ENCODE data around the gene DRAM2.

Gene DRAM2

GRCh38 chr1:111154021-111154999, 14.4 kb upstream of the DRAM2 start:
- Histone ChIP-seq H3K4me2 (ENCODE audit: low read length) (no peak overlapping the region), H3K27me3 (ENCODE audit: control insufficient read depth, insufficient read depth, low read length) (no peaks in the 10 kb centered on the region), H3K4me3 (ENCODE audit: low read depth, low read length) (no peak overlapping the region), H3K4me1 (no peaks in the 10 kb centered on the region), H3K9me3 (ENCODE audit: control insufficient read depth, low read length) (no peaks in the 10 kb centered on the region), H3K9ac (no peak overlapping the region), H3K79me2 (peaks cover 2% of the 10 kb centered on the region), H3K36me3 (ENCODE audit: control insufficient read depth, insufficient read depth, low read length) (no peaks in the 10 kb centered on the region), H3K27ac (no peak overlapping the region), H2AFZ (no peak overlapping the region)
- no peak for TF ChIP-seq CTCF (IDR thresholded peaks at IDR 0.05)

DNA sequence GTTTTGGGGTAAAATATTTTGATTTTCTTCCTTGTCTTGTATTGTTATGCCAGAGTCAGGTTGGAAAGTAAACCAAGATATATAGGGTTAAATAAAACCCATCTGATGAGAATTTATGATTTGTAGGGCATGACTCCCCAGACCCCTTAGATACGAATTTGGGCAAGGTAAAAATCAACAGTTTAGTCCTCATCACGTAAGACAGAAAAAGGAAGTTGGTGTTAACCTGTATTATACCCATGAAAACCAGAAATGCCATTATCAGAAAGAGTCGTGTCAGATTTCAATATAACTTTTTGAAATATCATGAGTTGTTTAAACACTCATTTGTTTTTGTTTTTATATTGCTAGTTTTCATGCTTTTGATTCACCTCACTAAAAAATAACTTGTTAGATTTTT, 11.9 kb upstream of the DRAM2 start:
- no peaks in the 10 kb centered on the region for H3K9me3 ChIP-seq (ENCODE audit: control insufficient read depth, low read length)
- peaks cover 2% of the 10 kb centered on the region for H3K79me2 ChIP-seq
- no peak overlapping the region for H3K27ac ChIP-seq
- no peak overlapping the region for H2AFZ ChIP-seq
- H3K4me3 ChIP-seq (ENCODE audit: low read depth, low read length): no peak overlapping the region
- H3K27me3 ChIP-seq (ENCODE audit: control insufficient read depth, insufficient read depth, low read length): no peaks in the 10 kb centered on the region
- no peak for TF ChIP-seq CTCF (IDR thresholded peaks at IDR 0.05)
- H3K4me1 ChIP-seq: no peaks in the 10 kb centered on the region
- H3K36me3 ChIP-seq (ENCODE audit: control insufficient read depth, insufficient read depth, low read length): no peaks in the 10 kb centered on the region
- no peak overlapping the region for H3K9ac ChIP-seq
- no peak overlapping the region for H3K4me2 ChIP-seq (ENCODE audit: low read length)

DNA sequence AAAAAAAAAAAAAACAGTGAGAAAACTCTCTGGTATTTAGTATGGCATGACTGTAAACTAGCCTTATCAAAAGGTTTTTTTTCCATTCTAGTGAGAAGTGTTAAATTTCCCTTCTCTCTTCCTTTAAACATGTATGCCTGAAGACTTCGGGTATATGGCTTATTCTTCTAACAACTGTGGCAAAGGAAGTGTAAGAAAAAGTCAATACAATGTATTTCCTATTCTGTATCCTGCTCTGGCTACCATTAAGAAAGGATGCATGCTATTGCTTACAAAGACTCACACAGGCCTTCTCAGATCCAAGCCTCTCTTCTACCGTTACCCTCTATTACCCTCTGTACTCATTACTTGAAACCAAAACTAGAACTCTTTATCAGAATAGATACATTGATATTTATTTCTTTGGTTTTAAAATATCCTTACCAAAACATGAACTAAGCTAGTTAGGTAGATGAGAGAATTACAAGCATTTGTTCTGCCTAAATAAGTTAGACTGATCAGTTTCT, 8.5 kb upstream of the DRAM2 start:
- H3K4me2 ChIP-seq (ENCODE audit: low read length): no peak overlapping the region
- no peak overlapping the region for H3K27ac ChIP-seq
- no peak for TF ChIP-seq CTCF (IDR thresholded peaks at IDR 0.05)
- no peaks in the 10 kb centered on the region for H3K27me3 ChIP-seq (ENCODE audit: control insufficient read depth, insufficient read depth, low read length)
- no peaks in the 10 kb centered on the region for H3K36me3 ChIP-seq (ENCODE audit: control insufficient read depth, insufficient read depth, low read length)
- peaks cover 9% of the 10 kb centered on the region for H3K79me2 ChIP-seq
- no peak overlapping the region for H3K4me3 ChIP-seq (ENCODE audit: low read depth, low read length)
- H3K9me3 ChIP-seq (ENCODE audit: control insufficient read depth, low read length): no peaks in the 10 kb centered on the region
- H3K9ac ChIP-seq: no peak overlapping the region
- no peak overlapping the region for H2AFZ ChIP-seq
- H3K4me1 ChIP-seq: no peaks in the 10 kb centered on the region

DNA sequence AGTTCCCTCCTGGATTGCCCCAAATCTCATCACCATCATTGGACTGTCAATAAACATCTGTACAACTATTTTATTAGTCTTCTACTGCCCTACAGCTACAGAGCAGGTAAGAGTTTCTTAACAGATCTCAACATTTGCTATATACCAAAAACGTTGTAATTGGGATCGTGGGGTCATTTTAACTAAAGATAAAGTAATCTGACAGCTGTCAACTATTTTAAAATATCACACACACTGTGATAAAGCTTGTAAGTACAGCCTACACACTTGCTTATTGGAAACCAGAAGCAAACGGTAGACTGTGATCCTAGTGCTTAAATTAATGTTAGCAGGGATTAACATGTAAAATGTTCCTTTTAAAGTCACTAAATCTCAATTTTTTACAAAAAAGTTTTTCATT, 8.1 kb upstream of the DRAM2 start:
- Histone ChIP-seq H3K4me3 (ENCODE audit: low read depth, low read length) (no peak overlapping the region), H3K9ac (no peak overlapping the region), H3K4me2 (ENCODE audit: low read length) (no peak overlapping the region), H3K9me3 (ENCODE audit: control insufficient read depth, low read length) (no peaks in the 10 kb centered on the region), H3K4me1 (no peaks in the 10 kb centered on the region), H3K27ac (no peak overlapping the region), H3K27me3 (ENCODE audit: control insufficient read depth, insufficient read depth, low read length) (no peaks in the 10 kb centered on the region), H3K79me2 (peaks cover 9% of the 10 kb centered on the region), H3K36me3 (ENCODE audit: control insufficient read depth, insufficient read depth, low read length) (no peaks in the 10 kb centered on the region), H2AFZ (no peak overlapping the region)
- TF ChIP-seq CTCF (IDR thresholded peaks at IDR 0.05): no peak

Data from parathyroid adenoma (tissue), 2 donors.